GM23338 (cell line): ENCODE measurements around the gene CACNA1B. TPM values are rescaled to one million over a fixed set of nuclear protein-coding genes. Genes with fewer than 3 reads are reported as not detected.

Experiments used
- ATAC-seq: fragments of 200-7000 bp; cut with Tn5 transposase; 3 replicates; pipeline ENCODE4 v1.9.1; 2020
- DNase-seq: peaks from one replicate; pipeline ENCODE4 v3.0.0-alpha.2; 2015; ENCODE audit warnings: low spot score
- H2AFZ ChIP-seq: fragments of 200-600 bp; sonication (generic); 2 replicates; pipeline ENCODE4 v1.8.0; 2016; ENCODE audit warnings: antibody characterized with exemption, mild to moderate bottlenecking, moderate library complexity
- H3F3A ChIP-seq: fragments of 200-600 bp; sonication (generic); replicated peaks from 2 replicates; pipeline ENCODE4 v1.8.0; 2017; ENCODE audit warnings: antibody characterized with exemption, mixed run types, low read depth
- H3K27ac ChIP-seq: fragments of 200-600 bp; sonication (generic); 2 replicates; pipeline ENCODE4 v1.6.1; 2016; ENCODE audit warnings: low read depth
- H3K27me3 ChIP-seq: fragments of 200-600 bp; sonication (generic); 2 replicates; pipeline ENCODE4 v1.8.0; 2016; ENCODE audit warnings: mild to moderate bottlenecking, mixed run types, moderate library complexity; ENCODE audit not compliant: insufficient read depth
- H3K36me3 ChIP-seq: fragments of 200-600 bp; sonication (generic); 2 replicates; pipeline ENCODE4 v1.8.0; 2016; ENCODE audit warnings: mild to moderate bottlenecking; ENCODE audit not compliant: insufficient read depth
- H3K4me1 ChIP-seq: fragments of 200-600 bp; sonication (generic); 2 replicates; pipeline ENCODE4 v1.8.0; 2016; ENCODE audit warnings: mild to moderate bottlenecking, moderate library complexity; ENCODE audit not compliant: insufficient read depth
- H3K4me2 ChIP-seq: fragments of 200-600 bp; sonication (generic); 2 replicates; pipeline ENCODE4 v1.7.1; 2017; ENCODE audit warnings: mixed run types
- H3K4me3 ChIP-seq: fragments of 200-600 bp; sonication (generic); 2 replicates; pipeline ENCODE4 v1.6.1; 2016; ENCODE audit warnings: mixed run types
- H3K79me2 ChIP-seq: fragments of 200-600 bp; sonication (generic); replicated peaks from 2 replicates; pipeline ENCODE4 v1.8.0; 2017; ENCODE audit warnings: mild to moderate bottlenecking; ENCODE audit not compliant: insufficient read depth
- H3K9me2 ChIP-seq: fragments of 200-600 bp; sonication (generic); 2 replicates; pipeline ENCODE4 v1.8.0; 2017; ENCODE audit not compliant: insufficient read depth
- H4K20me1 ChIP-seq: fragments of 200-600 bp; sonication (generic); replicated peaks from 2 replicates; pipeline ENCODE4 v1.8.0; 2017; ENCODE audit warnings: mild to moderate bottlenecking; ENCODE audit not compliant: insufficient read depth
- H3K27ac Mint-ChIP-seq: 2 replicates; pipeline ENCODE4 v1.8.0; 2020; ENCODE audit warnings: inconsistent platforms, mild to moderate bottlenecking, moderate library complexity, mixed read lengths
- H3K27me3 Mint-ChIP-seq: 3 replicates; pipeline ENCODE4 v1.8.0; 2022; ENCODE audit warnings: low read depth, mild to moderate bottlenecking, moderate library complexity, mixed read lengths, inconsistent platforms; ENCODE audit not compliant: insufficient read depth, poor library complexity
- H3K36me3 Mint-ChIP-seq: 3 replicates; pipeline ENCODE4 v1.8.0; 2021; ENCODE audit warnings: low read depth, mild to moderate bottlenecking, inconsistent platforms, moderate library complexity, mixed read lengths
- H3K4me1 Mint-ChIP-seq: 3 replicates; pipeline ENCODE4 v1.8.0; 2020; ENCODE audit warnings: mild to moderate bottlenecking, inconsistent platforms, mixed read lengths
- H3K4me3 Mint-ChIP-seq: 3 replicates; pipeline ENCODE4 v1.8.0; 2021; ENCODE audit warnings: moderate library complexity, mild to moderate bottlenecking, inconsistent platforms, mixed read lengths
- H3K9me3 Mint-ChIP-seq: 3 replicates; pipeline ENCODE4 v1.8.0; 2020; ENCODE audit warnings: moderate library complexity, mild to moderate bottlenecking, inconsistent platforms, mixed read lengths
- CREB1 ChIP-seq: fragments of 250-450 bp; sonication (Bioruptor Pico); IDR thresholded peaks from 2 replicates; pipeline ENCODE4 v1.5.0; 2020; ENCODE audit warnings: low read depth, mild to moderate bottlenecking, moderate library complexity
- EZH2 ChIP-seq: fragments of 200-600 bp; sonication (generic); IDR thresholded peaks from one replicate; pipeline ENCODE4 v1.8.0; 2017; ENCODE audit warnings: antibody characterized with exemption, mild to moderate bottlenecking, low read depth; ENCODE audit not compliant: unreplicated experiment
- EZH2phosphoT487 ChIP-seq: fragments of 200-600 bp; sonication (generic); IDR thresholded peaks from one replicate; pipeline ENCODE4 v1.8.1; 2018; ENCODE audit warnings: antibody characterized with exemption; ENCODE audit not compliant: unreplicated experiment
- JUNB ChIP-seq: IDR thresholded peaks from one replicate; pipeline ENCODE4 v1.6.1; 2016; ENCODE audit warnings: antibody characterized with exemption; ENCODE audit not compliant: unreplicated experiment
- NANOG ChIP-seq: IDR thresholded peaks from 2 replicates; pipeline ENCODE4 v1.6.1; 2016; ENCODE audit warnings: antibody characterized with exemption, borderline replicate concordance
- POLR2AphosphoS5 ChIP-seq: IDR thresholded peaks from 2 replicates; pipeline ENCODE4 v1.6.1; 2016; ENCODE audit warnings: antibody characterized with exemption, low read depth
- STAT1 ChIP-seq: IDR thresholded peaks from one replicate; pipeline ENCODE4 v1.6.1; 2016; ENCODE audit warnings: antibody characterized with exemption; ENCODE audit not compliant: unreplicated experiment
- ZNF114 ChIP-seq: fragments of 250-450 bp; sonication (Bioruptor Pico); IDR thresholded peaks from 2 replicates; pipeline ENCODE4 v1.5.0; 2020; ENCODE audit warnings: mild to moderate bottlenecking, moderate library complexity
- ZNF331 ChIP-seq: fragments of 250-450 bp; sonication (Bioruptor Pico); IDR thresholded peaks from 2 replicates; pipeline ENCODE4 v1.5.0; 2020; ENCODE audit warnings: low read depth, mild to moderate bottlenecking, moderate library complexity
- polyA plus RNA-seq: library from polyadenylated mRNA; unstranded; fragments of >200 nt; fragmentation: Nextera tagmentation; extraction: Ambion mirVana; gene quantifications from 2 replicates; pipeline ENCODE4 v1.2.1, GENCODE V29; 2016
- total RNA-seq: library from RNA; depleted of rRNA; stranded (reverse); fragments of >200 nt; shearing (Covaris generic); gene quantifications from 2 replicates; pipeline ENCODE4 v1.2.3, GENCODE V29; 2014
- TF ChIP-seq, protein P1 (sequence below): IDR thresholded peaks from 2 replicates; pipeline ENCODE4 v1.6.1; 2016; ENCODE audit warnings: antibody characterized with exemption
- TF ChIP-seq, protein P2 (sequence below): fragments of 250-450 bp; sonication (Bioruptor Pico); IDR thresholded peaks from 2 replicates; pipeline ENCODE4 v1.5.0; 2020; ENCODE audit warnings: mild to moderate bottlenecking, moderate library complexity
- TF ChIP-seq, protein P3 (sequence below), 2 experiments: fragments of 200-600 bp in 1 of 2; sonication (generic) in 1 of 2; conservative IDR thresholded peaks; 2 replicates each; pipeline versions ENCODE4 v1.5.1 to v1.6.1; 2016 to 2017; ENCODE audit warnings: antibody characterized with exemption in 2 of 2, low read depth in 2 of 2, mild to moderate bottlenecking in 2 of 2, moderate library complexity in 1 of 2
- TF ChIP-seq, protein P4 (sequence below): IDR thresholded peaks from one replicate; pipeline ENCODE4 v1.6.1; 2018; ENCODE audit warnings: antibody characterized with exemption; ENCODE audit not compliant: unreplicated experiment

The CACNA1B gene
- total and polyA plus RNA-seq, 2 experiments from 2014 or later: 1.1 to 10.4 TPM

DNA sequence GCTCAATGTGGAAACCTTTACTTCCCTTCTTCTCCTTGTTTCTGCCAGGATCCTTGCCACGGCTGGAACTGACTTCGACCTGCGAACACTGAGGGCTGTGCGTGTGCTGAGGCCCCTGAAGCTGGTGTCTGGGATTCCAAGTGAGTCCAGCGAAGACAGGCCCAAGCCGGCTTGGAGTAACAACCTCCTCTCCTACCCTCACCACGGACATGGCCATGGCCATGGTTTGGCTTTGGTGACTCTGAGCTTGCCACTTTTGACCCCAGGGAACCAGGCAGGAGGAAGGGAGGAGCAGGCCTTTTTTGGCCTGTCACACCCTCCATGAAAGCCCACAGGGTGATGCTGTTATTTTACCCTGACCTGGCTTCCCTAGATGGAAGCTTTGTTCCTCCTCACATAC lies 35.5 kb downstream of the CACNA1B start:
- H3K4me1 Mint-ChIP-seq: no peaks in the 10 kb centered on the region
- Histone ChIP-seq H3K27me3 (no peaks in the 10 kb centered on the region), H3F3A (no peaks in the 10 kb centered on the region), H3K27ac (no peak overlapping the region), H3K4me2 (no peak overlapping the region), H3K36me3 (no peaks in the 10 kb centered on the region; the same call in 1 of the 2 replicates), H3K79me2 (no peaks in the 10 kb centered on the region; the same call in 1 of the 2 replicates), H2AFZ (no peak overlapping the region), H3K9me2 (no peaks in the 10 kb centered on the region), H4K20me1 (peaks cover 8% of the 10 kb centered on the region; the same call in 1 of the 2 replicates), H3K4me3 (no peak overlapping the region), H3K4me1 (no peaks in the 10 kb centered on the region)
- no peak for ATAC-seq
- H3K27ac Mint-ChIP-seq: no peak overlapping the region
- H3K9me3 Mint-ChIP-seq: no peaks in the 10 kb centered on the region; the same call in 2 of the 3 replicates
- H3K27me3 Mint-ChIP-seq: no peaks in the 10 kb centered on the region
- DNase-seq: no peak
- H3K4me3 Mint-ChIP-seq: no peak overlapping the region
- TF ChIP-seq EZH2 (no peak), POLR2AphosphoS5 (no peak), NANOG (no peak), ZNF114 (no peak), EZH2phosphoT487 (no peak), CREB1 (no peak), STAT1 (no peak), ZNF331 (CRISPR knock-in tag) (no peak), JUNB (no peak)
- TF ChIP-seq, protein P1, sequence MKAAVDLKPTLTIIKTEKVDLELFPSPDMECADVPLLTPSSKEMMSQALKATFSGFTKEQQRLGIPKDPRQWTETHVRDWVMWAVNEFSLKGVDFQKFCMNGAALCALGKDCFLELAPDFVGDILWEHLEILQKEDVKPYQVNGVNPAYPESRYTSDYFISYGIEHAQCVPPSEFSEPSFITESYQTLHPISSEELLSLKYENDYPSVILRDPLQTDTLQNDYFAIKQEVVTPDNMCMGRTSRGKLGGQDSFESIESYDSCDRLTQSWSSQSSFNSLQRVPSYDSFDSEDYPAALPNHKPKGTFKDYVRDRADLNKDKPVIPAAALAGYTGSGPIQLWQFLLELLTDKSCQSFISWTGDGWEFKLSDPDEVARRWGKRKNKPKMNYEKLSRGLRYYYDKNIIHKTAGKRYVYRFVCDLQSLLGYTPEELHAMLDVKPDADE: no peak
- TF ChIP-seq, protein P2, sequence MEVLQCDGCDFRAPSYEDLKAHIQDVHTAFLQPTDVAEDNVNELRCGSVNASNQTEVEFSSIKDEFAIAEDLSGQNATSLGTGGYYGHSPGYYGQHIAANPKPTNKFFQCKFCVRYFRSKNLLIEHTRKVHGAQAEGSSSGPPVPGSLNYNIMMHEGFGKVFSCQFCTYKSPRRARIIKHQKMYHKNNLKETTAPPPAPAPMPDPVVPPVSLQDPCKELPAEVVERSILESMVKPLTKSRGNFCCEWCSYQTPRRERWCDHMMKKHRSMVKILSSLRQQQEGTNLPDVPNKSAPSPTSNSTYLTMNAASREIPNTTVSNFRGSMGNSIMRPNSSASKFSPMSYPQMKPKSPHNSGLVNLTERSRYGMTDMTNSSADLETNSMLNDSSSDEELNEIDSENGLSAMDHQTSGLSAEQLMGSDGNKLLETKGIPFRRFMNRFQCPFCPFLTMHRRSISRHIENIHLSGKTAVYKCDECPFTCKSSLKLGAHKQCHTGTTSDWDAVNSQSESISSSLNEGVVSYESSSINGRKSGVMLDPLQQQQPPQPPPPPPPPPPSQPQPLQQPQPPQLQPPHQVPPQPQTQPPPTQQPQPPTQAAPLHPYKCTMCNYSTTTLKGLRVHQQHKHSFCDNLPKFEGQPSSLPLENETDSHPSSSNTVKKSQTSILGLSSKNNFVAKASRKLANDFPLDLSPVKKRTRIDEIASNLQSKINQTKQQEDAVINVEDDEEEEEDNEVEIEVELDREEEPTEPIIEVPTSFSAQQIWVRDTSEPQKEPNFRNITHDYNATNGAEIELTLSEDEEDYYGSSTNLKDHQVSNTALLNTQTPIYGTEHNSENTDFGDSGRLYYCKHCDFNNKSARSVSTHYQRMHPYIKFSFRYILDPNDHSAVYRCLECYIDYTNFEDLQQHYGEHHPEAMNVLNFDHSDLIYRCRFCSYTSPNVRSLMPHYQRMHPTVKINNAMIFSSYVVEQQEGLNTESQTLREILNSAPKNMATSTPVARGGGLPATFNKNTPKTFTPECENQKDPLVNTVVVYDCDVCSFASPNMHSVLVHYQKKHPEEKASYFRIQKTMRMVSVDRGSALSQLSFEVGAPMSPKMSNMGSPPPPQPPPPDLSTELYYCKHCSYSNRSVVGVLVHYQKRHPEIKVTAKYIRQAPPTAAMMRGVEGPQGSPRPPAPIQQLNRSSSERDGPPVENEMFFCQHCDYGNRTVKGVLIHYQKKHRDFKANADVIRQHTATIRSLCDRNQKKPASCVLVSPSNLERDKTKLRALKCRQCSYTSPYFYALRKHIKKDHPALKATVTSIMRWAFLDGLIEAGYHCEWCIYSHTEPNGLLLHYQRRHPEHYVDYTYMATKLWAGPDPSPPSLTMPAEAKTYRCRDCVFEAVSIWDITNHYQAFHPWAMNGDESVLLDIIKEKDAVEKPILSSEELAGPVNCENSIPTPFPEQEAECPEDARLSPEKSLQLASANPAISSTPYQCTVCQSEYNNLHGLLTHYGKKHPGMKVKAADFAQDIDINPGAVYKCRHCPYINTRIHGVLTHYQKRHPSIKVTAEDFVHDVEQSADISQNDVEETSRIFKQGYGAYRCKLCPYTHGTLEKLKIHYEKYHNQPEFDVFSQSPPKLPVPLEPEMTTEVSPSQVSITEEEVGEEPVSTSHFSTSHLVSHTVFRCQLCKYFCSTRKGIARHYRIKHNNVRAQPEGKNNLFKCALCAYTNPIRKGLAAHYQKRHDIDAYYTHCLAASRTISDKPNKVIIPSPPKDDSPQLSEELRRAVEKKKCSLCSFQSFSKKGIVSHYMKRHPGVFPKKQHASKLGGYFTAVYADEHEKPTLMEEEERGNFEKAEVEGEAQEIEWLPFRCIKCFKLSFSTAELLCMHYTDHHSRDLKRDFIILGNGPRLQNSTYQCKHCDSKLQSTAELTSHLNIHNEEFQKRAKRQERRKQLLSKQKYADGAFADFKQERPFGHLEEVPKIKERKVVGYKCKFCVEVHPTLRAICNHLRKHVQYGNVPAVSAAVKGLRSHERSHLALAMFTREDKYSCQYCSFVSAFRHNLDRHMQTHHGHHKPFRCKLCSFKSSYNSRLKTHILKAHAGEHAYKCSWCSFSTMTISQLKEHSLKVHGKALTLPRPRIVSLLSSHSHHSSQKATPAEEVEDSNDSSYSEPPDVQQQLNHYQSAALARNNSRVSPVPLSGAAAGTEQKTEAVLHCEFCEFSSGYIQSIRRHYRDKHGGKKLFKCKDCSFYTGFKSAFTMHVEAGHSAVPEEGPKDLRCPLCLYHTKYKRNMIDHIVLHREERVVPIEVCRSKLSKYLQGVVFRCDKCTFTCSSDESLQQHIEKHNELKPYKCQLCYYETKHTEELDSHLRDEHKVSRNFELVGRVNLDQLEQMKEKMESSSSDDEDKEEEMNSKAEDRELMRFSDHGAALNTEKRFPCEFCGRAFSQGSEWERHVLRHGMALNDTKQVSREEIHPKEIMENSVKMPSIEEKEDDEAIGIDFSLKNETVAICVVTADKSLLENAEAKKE (CRISPR knock-in tag): no peak
- TF ChIP-seq, protein P3, sequence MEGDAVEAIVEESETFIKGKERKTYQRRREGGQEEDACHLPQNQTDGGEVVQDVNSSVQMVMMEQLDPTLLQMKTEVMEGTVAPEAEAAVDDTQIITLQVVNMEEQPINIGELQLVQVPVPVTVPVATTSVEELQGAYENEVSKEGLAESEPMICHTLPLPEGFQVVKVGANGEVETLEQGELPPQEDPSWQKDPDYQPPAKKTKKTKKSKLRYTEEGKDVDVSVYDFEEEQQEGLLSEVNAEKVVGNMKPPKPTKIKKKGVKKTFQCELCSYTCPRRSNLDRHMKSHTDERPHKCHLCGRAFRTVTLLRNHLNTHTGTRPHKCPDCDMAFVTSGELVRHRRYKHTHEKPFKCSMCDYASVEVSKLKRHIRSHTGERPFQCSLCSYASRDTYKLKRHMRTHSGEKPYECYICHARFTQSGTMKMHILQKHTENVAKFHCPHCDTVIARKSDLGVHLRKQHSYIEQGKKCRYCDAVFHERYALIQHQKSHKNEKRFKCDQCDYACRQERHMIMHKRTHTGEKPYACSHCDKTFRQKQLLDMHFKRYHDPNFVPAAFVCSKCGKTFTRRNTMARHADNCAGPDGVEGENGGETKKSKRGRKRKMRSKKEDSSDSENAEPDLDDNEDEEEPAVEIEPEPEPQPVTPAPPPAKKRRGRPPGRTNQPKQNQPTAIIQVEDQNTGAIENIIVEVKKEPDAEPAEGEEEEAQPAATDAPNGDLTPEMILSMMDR (conservative IDR thresholded peaks at IDR 0.05; ENCODE audit: low read depth in 2 of 2): no peak
- TF ChIP-seq, protein P4, sequence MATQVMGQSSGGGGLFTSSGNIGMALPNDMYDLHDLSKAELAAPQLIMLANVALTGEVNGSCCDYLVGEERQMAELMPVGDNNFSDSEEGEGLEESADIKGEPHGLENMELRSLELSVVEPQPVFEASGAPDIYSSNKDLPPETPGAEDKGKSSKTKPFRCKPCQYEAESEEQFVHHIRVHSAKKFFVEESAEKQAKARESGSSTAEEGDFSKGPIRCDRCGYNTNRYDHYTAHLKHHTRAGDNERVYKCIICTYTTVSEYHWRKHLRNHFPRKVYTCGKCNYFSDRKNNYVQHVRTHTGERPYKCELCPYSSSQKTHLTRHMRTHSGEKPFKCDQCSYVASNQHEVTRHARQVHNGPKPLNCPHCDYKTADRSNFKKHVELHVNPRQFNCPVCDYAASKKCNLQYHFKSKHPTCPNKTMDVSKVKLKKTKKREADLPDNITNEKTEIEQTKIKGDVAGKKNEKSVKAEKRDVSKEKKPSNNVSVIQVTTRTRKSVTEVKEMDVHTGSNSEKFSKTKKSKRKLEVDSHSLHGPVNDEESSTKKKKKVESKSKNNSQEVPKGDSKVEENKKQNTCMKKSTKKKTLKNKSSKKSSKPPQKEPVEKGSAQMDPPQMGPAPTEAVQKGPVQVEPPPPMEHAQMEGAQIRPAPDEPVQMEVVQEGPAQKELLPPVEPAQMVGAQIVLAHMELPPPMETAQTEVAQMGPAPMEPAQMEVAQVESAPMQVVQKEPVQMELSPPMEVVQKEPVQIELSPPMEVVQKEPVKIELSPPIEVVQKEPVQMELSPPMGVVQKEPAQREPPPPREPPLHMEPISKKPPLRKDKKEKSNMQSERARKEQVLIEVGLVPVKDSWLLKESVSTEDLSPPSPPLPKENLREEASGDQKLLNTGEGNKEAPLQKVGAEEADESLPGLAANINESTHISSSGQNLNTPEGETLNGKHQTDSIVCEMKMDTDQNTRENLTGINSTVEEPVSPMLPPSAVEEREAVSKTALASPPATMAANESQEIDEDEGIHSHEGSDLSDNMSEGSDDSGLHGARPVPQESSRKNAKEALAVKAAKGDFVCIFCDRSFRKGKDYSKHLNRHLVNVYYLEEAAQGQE: no peak
- H3K36me3 Mint-ChIP-seq: peaks cover 14% of the 10 kb centered on the region
